WTC11 (cell line): ENCODE data around the gene HIC1. TPM values are rescaled to one million over a fixed set of nuclear protein-coding genes. Genes with fewer than 3 reads are reported as not detected.

ENCODE experiments used
- ATAC-seq: fragments of 200-7000 bp; cut with Tn5 transposase; 2 replicates; pipeline ENCODE4 v1.10.0; 2021; ENCODE audit warnings: mild to moderate bottlenecking, moderate library complexity
- CTCF ChIA-PET: fragments of 300-600 bp; sonication (Branson Sonifier 250); formaldehyde crosslinking; loops from one replicate; lab custom pipeline; 2021; ENCODE audit warnings: antibody characterized with exemption; lab: Charles Lee
- POLR2A ChIA-PET: fragments of 350-600 bp; sonication (Branson Sonifier 250); formaldehyde crosslinking; loops from one replicate; lab custom pipeline; 2021; ENCODE audit warnings: antibody characterized with exemption; lab: Charles Lee
- DNase-seq: peaks from one replicate; pipeline ENCODE4 v3.0.0; 2021; ENCODE audit warnings: low spot score
- H3K27ac Mint-ChIP-seq: 2 replicates; pipeline ENCODE4 v1.8.0; 2021; ENCODE audit warnings: mixed read lengths
- H3K27me3 Mint-ChIP-seq: 2 replicates; pipeline ENCODE4 v1.8.0; 2021; ENCODE audit warnings: low read depth, mild to moderate bottlenecking, moderate library complexity, mixed read lengths
- H3K36me3 Mint-ChIP-seq: 2 replicates; pipeline ENCODE4 v1.8.0; 2021; ENCODE audit warnings: mixed read lengths
- H3K4me1 Mint-ChIP-seq: 2 replicates; pipeline ENCODE4 v1.8.0; 2022; ENCODE audit warnings: mixed read lengths
- H3K4me3 Mint-ChIP-seq: 2 replicates; pipeline ENCODE4 v1.8.0; 2021; ENCODE audit warnings: mild to moderate bottlenecking, moderate library complexity, mixed read lengths
- H3K9me3 Mint-ChIP-seq: 2 replicates; pipeline ENCODE4 v1.8.0; 2021; ENCODE audit warnings: mixed read lengths
- CREB1 ChIP-seq: sonication (generic); formaldehyde crosslinking; IDR thresholded peaks from 2 replicates; pipeline ENCODE4 v1.8.0; 2023; ENCODE audit warnings: mild to moderate bottlenecking, missing genetic modification reagents
- E2F4 ChIP-seq: sonication (generic); formaldehyde crosslinking; IDR thresholded peaks from 2 replicates; pipeline ENCODE4 v1.8.1; 2022; ENCODE audit warnings: low read depth, mild to moderate bottlenecking, moderate library complexity, missing genetic modification reagents, borderline replicate concordance
- E2F5 ChIP-seq: sonication (generic); formaldehyde crosslinking; IDR thresholded peaks from 2 replicates; pipeline ENCODE4 v1.8.1; 2022; ENCODE audit warnings: mild to moderate bottlenecking, moderate library complexity, missing genetic modification reagents
- EMX1 ChIP-seq: fragments of 250-450 bp; sonication (Bioruptor Pico); IDR thresholded peaks from 2 replicates; pipeline ENCODE4 v1.8.0; 2021; ENCODE audit warnings: mild to moderate bottlenecking
- GTF2I ChIP-seq: fragments of 250-450 bp; sonication (Bioruptor Pico); conservative IDR thresholded peaks from 2 replicates; pipeline ENCODE4 v1.4.0; 2021; ENCODE audit warnings: mild to moderate bottlenecking
- IRF2 ChIP-seq: sonication (generic); formaldehyde crosslinking; IDR thresholded peaks from 2 replicates; pipeline ENCODE4 v1.8.0; 2022; ENCODE audit warnings: low read depth, missing genetic modification reagents, borderline replicate concordance
- KAT7 ChIP-seq: sonication (generic); formaldehyde crosslinking; IDR thresholded peaks from 2 replicates; pipeline ENCODE4 v1.8.1; 2023; ENCODE audit warnings: missing genetic modification reagents, mild to moderate bottlenecking, borderline replicate concordance
- NFE2L1 ChIP-seq: sonication (generic); formaldehyde crosslinking; IDR thresholded peaks from 2 replicates; pipeline ENCODE4 v1.8.1; 2023; ENCODE audit warnings: missing genetic modification reagents
- NR2C2 ChIP-seq: sonication (generic); formaldehyde crosslinking; IDR thresholded peaks from 2 replicates; pipeline ENCODE4 v1.8.0; 2022; ENCODE audit warnings: mild to moderate bottlenecking, missing genetic modification reagents
- NR3C1 ChIP-seq: sonication (generic); formaldehyde crosslinking; conservative IDR thresholded peaks from 2 replicates; pipeline ENCODE4 v1.8.1; 2023; ENCODE audit warnings: low read depth, mild to moderate bottlenecking, missing genetic modification reagents
- PRRX2 ChIP-seq: fragments of 250-450 bp; sonication (Bioruptor Pico); IDR thresholded peaks from 2 replicates; pipeline ENCODE4 v1.8.0; 2021; ENCODE audit warnings: mild to moderate bottlenecking
- STAT6 ChIP-seq: sonication (generic); formaldehyde crosslinking; conservative IDR thresholded peaks from 2 replicates; pipeline ENCODE4 v1.8.1; 2023; ENCODE audit warnings: mild to moderate bottlenecking, low read depth, missing genetic modification reagents, moderate library complexity
- ZMAT4 ChIP-seq: fragments of 250-450 bp; sonication (Bioruptor Pico); IDR thresholded peaks from 2 replicates; pipeline ENCODE4 v1.9.0; 2021; ENCODE audit warnings: mild to moderate bottlenecking
- ZNF138 ChIP-seq: sonication (generic); formaldehyde crosslinking; conservative IDR thresholded peaks from 2 replicates; pipeline ENCODE4 v1.8.1; 2022; ENCODE audit warnings: mild to moderate bottlenecking, moderate library complexity, missing genetic modification reagents
- ZNF219 ChIP-seq: sonication (generic); formaldehyde crosslinking; IDR thresholded peaks from 2 replicates; pipeline ENCODE4 v1.8.0; 2023; ENCODE audit warnings: missing genetic modification reagents, mild to moderate bottlenecking, borderline replicate concordance
- ZNF232 ChIP-seq: sonication (generic); formaldehyde crosslinking; IDR thresholded peaks from 2 replicates; pipeline ENCODE4 v1.8.0; 2022; ENCODE audit warnings: mild to moderate bottlenecking, missing genetic modification reagents
- ZNF263 ChIP-seq: sonication (generic); formaldehyde crosslinking; IDR thresholded peaks from 2 replicates; pipeline ENCODE4 v1.8.1; 2022; ENCODE audit warnings: low read depth, mild to moderate bottlenecking, moderate library complexity, missing genetic modification reagents
- ZNF317 ChIP-seq: sonication (generic); formaldehyde crosslinking; IDR thresholded peaks from 2 replicates; pipeline ENCODE4 v1.8.1; 2023; ENCODE audit warnings: low read depth, mild to moderate bottlenecking, moderate library complexity, missing genetic modification reagents, borderline replicate concordance
- ZNF416 ChIP-seq: fragments of 250-450 bp; sonication (Bioruptor Pico); IDR thresholded peaks from 2 replicates; pipeline ENCODE4 v1.9.0; 2021; ENCODE audit warnings: mild to moderate bottlenecking, inconsistent platforms
- total RNA-seq: library from RNA; stranded (reverse); gene quantifications from 3 replicates; pipeline ENCODE4 v1.2.3, GENCODE V29; 2021

HIC1 gene
- total RNA-seq, 1 experiment from 2014 or later = 0.37 TPM

GRCh38 chr17:2025622-2026309, 29.1 kb upstream of the HIC1 start (continued):
- no peak for TF ChIP-seq KAT7 (CRISPR knock-in tag)
- TF ChIP-seq, all 79 proteins: peak for 0

- TF ChIP-seq EMX1 = no peak
- TF ChIP-seq ZNF138 (CRISPR knock-in tag) = no peak
- no peak for TF ChIP-seq ZNF232
- TF ChIP-seq E2F5 (CRISPR knock-in tag) = no peak
- no peak for TF ChIP-seq NR2C2 (CRISPR knock-in tag)
- TF ChIP-seq STAT6 (CRISPR knock-in tag) = no peak
- TF ChIP-seq ZMAT4 (CRISPR knock-in tag) = no peak
- TF ChIP-seq NR3C1 (CRISPR knock-in tag) = no peak
- TF ChIP-seq IRF2 (CRISPR knock-in tag) = no peak
- no peak for TF ChIP-seq E2F4 (CRISPR knock-in tag)
- TF ChIP-seq CREB1 (CRISPR knock-in tag) = no peak
- no peak for TF ChIP-seq ZNF263 (CRISPR knock-in tag)
- no peak for TF ChIP-seq ZNF317 (CRISPR knock-in tag)
- TF ChIP-seq ZNF416 (CRISPR knock-in tag) = no peak
- TF ChIP-seq GTF2I (CRISPR knock-in tag) = no peak
- no peak for TF ChIP-seq ZNF219 (CRISPR knock-in tag)
- no peak for TF ChIP-seq KAT7 (CRISPR knock-in tag)
- TF ChIP-seq, all 79 proteins: peak for 0
- DNase-seq = no peak
- peaks cover 7% of the 10 kb centered on the region for H3K4me1 Mint-ChIP-seq
- H3K4me3 Mint-ChIP-seq = no peak overlapping the region
- no peak for ATAC-seq
- POLR2A ChIA-PET = no interaction called here
- CTCF ChIA-PET = interaction anchor here (0.5 to 6.3 kb wide), 3 partner anchors 116 to 124 kb away, joined by 3 to 47 read pairs (median 11); no protein-coding TSS in a partner anchor
- H3K9me3 Mint-ChIP-seq = no peaks in the 10 kb centered on the region
- peaks cover 67% of the 10 kb centered on the region for H3K27me3 Mint-ChIP-seq
- H3K27ac Mint-ChIP-seq = no peak overlapping the region
- peaks cover 3% of the 10 kb centered on the region; the same call in 1 of the 2 replicates for H3K36me3 Mint-ChIP-seq
These were observed 27.2 kb upstream of the HIC1 start for GRCh38 chr17:2027528-2028233.

GRCh38 chr17:2028234-2028614, 26.7 kb upstream of the HIC1 start:
- no peak overlapping the region for H3K4me3 Mint-ChIP-seq
- H3K27ac Mint-ChIP-seq = no peak overlapping the region
- POLR2A ChIA-PET = no interaction called here
- no peaks in the 10 kb centered on the region for H3K9me3 Mint-ChIP-seq
- ATAC-seq (no peak), DNase-seq (no peak)
- H3K27me3 Mint-ChIP-seq = peaks cover 62% of the 10 kb centered on the region
- no peak for TF ChIP-seq NFE2L1 (CRISPR knock-in tag)
- no peak for TF ChIP-seq ZNF263 (CRISPR knock-in tag)
- no peak for TF ChIP-seq PRRX2 (CRISPR knock-in tag)
- peaks cover 7% of the 10 kb centered on the region for H3K4me1 Mint-ChIP-seq
- H3K36me3 Mint-ChIP-seq = peaks cover 3% of the 10 kb centered on the region; the same call in 1 of the 2 replicates
- CTCF ChIA-PET = interaction anchor here (0.5 to 6.3 kb wide), 3 partner anchors 96 to 124 kb away, joined by 3 to 47 read pairs (median 4); no protein-coding TSS in a partner anchor
